H9 (cell line): Measurements from ENCODE around the gene CA11. TPM values are rescaled to one million over a fixed set of nuclear protein-coding genes. Genes with fewer than 3 reads are reported as not detected.

Experiments used
- DNase-seq: peaks from one replicate; pipeline ENCODE4 v3.0.0-alpha.2; 2017
- H2AFZ ChIP-seq: one replicate; pipeline ENCODE4 v1.6.1; 2013; ENCODE audit warnings: mild to moderate bottlenecking, low read length, control low read depth, moderate library complexity
- H2AK5ac ChIP-seq: 2 replicates; pipeline ENCODE4 v1.6.1; 2013; ENCODE audit warnings: low read length, control low read depth, mixed read lengths; ENCODE audit not compliant: insufficient read length
- H2BK120ac ChIP-seq: one replicate; pipeline ENCODE4 v1.6.1; 2013; ENCODE audit warnings: low read depth, mild to moderate bottlenecking, low read length, control low read depth, inconsistent platforms; ENCODE audit not compliant: poor library complexity, severe bottlenecking
- H2BK12ac ChIP-seq: 2 replicates; pipeline ENCODE4 v1.6.1; 2013; ENCODE audit warnings: low read length, control low read depth, mixed read lengths, low read depth; ENCODE audit not compliant: insufficient read length
- H2BK15ac ChIP-seq: 2 replicates; pipeline ENCODE4 v1.6.1; 2013; ENCODE audit warnings: low read depth, low read length, control low read depth
- H2BK20ac ChIP-seq: one replicate; pipeline ENCODE4 v1.6.1; 2013; ENCODE audit warnings: low read depth, mild to moderate bottlenecking, low read length, control low read depth, inconsistent platforms; ENCODE audit not compliant: poor library complexity, severe bottlenecking
- H2BK5ac ChIP-seq: 2 replicates; pipeline ENCODE4 v1.6.1; 2013; ENCODE audit warnings: low read length, control low read depth, mixed read lengths; ENCODE audit not compliant: insufficient read length
- H3K14ac ChIP-seq: 2 replicates; pipeline ENCODE4 v1.6.1; 2013; ENCODE audit warnings: low read length, control low read depth; ENCODE audit not compliant: insufficient read depth
- H3K18ac ChIP-seq: 2 replicates; pipeline ENCODE4 v1.6.1; 2013; ENCODE audit warnings: low read depth, mild to moderate bottlenecking, mixed read lengths, low read length, control low read depth; ENCODE audit not compliant: insufficient read length
- H3K23ac ChIP-seq: 2 replicates; pipeline ENCODE4 v1.6.1; 2013; ENCODE audit warnings: low read length, control low read depth, mixed read lengths, low read depth; ENCODE audit not compliant: insufficient read length
- H3K23me2 ChIP-seq: 2 replicates; pipeline ENCODE4 v1.6.1; 2013; ENCODE audit warnings: low read depth, mild to moderate bottlenecking, mixed read lengths, low read length, control low read depth; ENCODE audit not compliant: insufficient read length, poor library complexity, severe bottlenecking
- H3K27ac ChIP-seq: 2 replicates; pipeline ENCODE4 v1.5.1; 2013; ENCODE audit warnings: low read length, control low read depth, mixed read lengths, low read depth; ENCODE audit not compliant: insufficient read length
- H3K27me3 ChIP-seq: 2 replicates; pipeline ENCODE4 v1.6.1; 2013; ENCODE audit warnings: low read length, control low read depth, inconsistent platforms; ENCODE audit not compliant: insufficient read depth
- H3K4ac ChIP-seq: 2 replicates; pipeline ENCODE4 v1.6.1; 2013; ENCODE audit warnings: low read depth, mild to moderate bottlenecking, control low read depth, inconsistent platforms, low read length, moderate library complexity
- H3K4me1 ChIP-seq: 2 replicates; pipeline ENCODE4 v1.6.1; 2013; ENCODE audit warnings: low read length, control low read depth, inconsistent platforms; ENCODE audit not compliant: insufficient read depth
- H3K4me2 ChIP-seq: 2 replicates; pipeline ENCODE4 v1.6.1; 2013; ENCODE audit warnings: low read length, control low read depth, mixed read lengths; ENCODE audit not compliant: insufficient read length, insufficient read depth
- H3K56ac ChIP-seq: 2 replicates; pipeline ENCODE4 v1.6.1; 2013; ENCODE audit warnings: low read depth, mild to moderate bottlenecking, mixed read lengths, low read length, control low read depth; ENCODE audit not compliant: insufficient read length
- H3K79me1 ChIP-seq: 2 replicates; pipeline ENCODE4 v1.6.1; 2013; ENCODE audit warnings: low read depth, mild to moderate bottlenecking, moderate library complexity, low read length, control low read depth, inconsistent platforms; ENCODE audit not compliant: insufficient read depth, poor library complexity, severe bottlenecking
- H3K79me2 ChIP-seq: 2 replicates; pipeline ENCODE4 v1.6.1; 2013; ENCODE audit warnings: low read length, control low read depth, inconsistent platforms; ENCODE audit not compliant: insufficient read depth
- H3K9ac ChIP-seq: 2 replicates; pipeline ENCODE4 v1.6.1; 2013; ENCODE audit warnings: low read length, control low read depth, mixed read lengths; ENCODE audit not compliant: insufficient read length; ENCODE audit errors: extremely low read depth
- H3K9me3 ChIP-seq: one replicate; pipeline ENCODE4 v1.6.1; 2013; ENCODE audit warnings: low read depth, low read length, inconsistent platforms; ENCODE audit not compliant: control insufficient read depth
- H3T11ph ChIP-seq: one replicate; pipeline ENCODE4 v1.6.1; 2013; ENCODE audit warnings: mild to moderate bottlenecking, low read length, control low read depth, inconsistent platforms
- H4K20me1 ChIP-seq: one replicate; pipeline ENCODE4 v1.6.1; 2013; ENCODE audit not compliant: control insufficient read depth, insufficient read length, insufficient read depth
- H4K5ac ChIP-seq: 2 replicates; pipeline ENCODE4 v1.6.1; 2013; ENCODE audit warnings: low read depth, mild to moderate bottlenecking, mixed read lengths, low read length, control low read depth; ENCODE audit not compliant: insufficient read length
- H4K8ac ChIP-seq: replicated peaks from 2 replicates; pipeline ENCODE4 v1.6.1; 2013; ENCODE audit warnings: low read length, control low read depth, mixed read lengths, low read depth; ENCODE audit not compliant: insufficient read length
- H4K91ac ChIP-seq: 2 replicates; pipeline ENCODE4 v1.6.1; 2013; ENCODE audit warnings: low read depth, mild to moderate bottlenecking, moderate library complexity, mixed read lengths, low read length, control low read depth; ENCODE audit not compliant: insufficient read length
- H3K27ac Mint-ChIP-seq, 3 experiments: 2 replicates in 2 of 3; 3 replicates in 1 of 3; pipeline ENCODE4 v1.8.0; 2020 to 2021; ENCODE audit warnings: mixed read lengths in 3 of 3, mild to moderate bottlenecking in 1 of 3, moderate library complexity in 1 of 3
- H3K27me3 Mint-ChIP-seq: 2 replicates; pipeline ENCODE4 v1.8.0; 2021; ENCODE audit warnings: low read depth, mild to moderate bottlenecking, moderate library complexity, mixed read lengths
- H3K36me3 Mint-ChIP-seq, 3 experiments: 2 replicates in 2 of 3; 3 replicates in 1 of 3; pipeline ENCODE4 v1.8.0; 2020 to 2021; ENCODE audit warnings: low read depth in 3 of 3, mixed read lengths in 3 of 3; ENCODE audit not compliant: insufficient read depth in 1 of 3
- H3K4me1 Mint-ChIP-seq, 2 experiments: 2 replicates each; pipeline ENCODE4 v1.8.0; 2020; ENCODE audit warnings: mixed read lengths in 2 of 2
- H3K4me3 Mint-ChIP-seq, 2 experiments: 2 replicates in 1 of 2; 3 replicates in 1 of 2; pipeline ENCODE4 v1.8.0; 2020 to 2021; ENCODE audit warnings: mild to moderate bottlenecking in 2 of 2, mixed read lengths in 2 of 2, moderate library complexity in 1 of 2
- H3K9me3 Mint-ChIP-seq, 2 experiments: 2 replicates in 1 of 2; 3 replicates in 1 of 2; pipeline ENCODE4 v1.8.0; 2020; ENCODE audit warnings: mild to moderate bottlenecking in 2 of 2, mixed read lengths in 2 of 2, moderate library complexity in 1 of 2
- WGBS: extraction: QIAGEN DNeasy Blood & Tissue Kit; methylation state at CpG from one replicate; pipeline ENCODE4 v1.1.7; 2013; ENCODE audit warnings: missing lambda C conversion rate, low lambda C conversion rate, mixed read lengths; ENCODE audit not compliant: insufficient read length; ENCODE audit errors: extremely low coverage; 5-methylcytosine and 5-hydroxymethylcytosine counted together
- total RNA-seq: library from RNA; stranded (reverse); gene quantifications from 2 replicates; pipeline ENCODE4 v1.2.1, GENCODE V29; 2021
- TF ChIP-seq, protein P1 (sequence below): fragments of 200-600 bp; sonication (generic); conservative IDR thresholded peaks from 3 replicates; pipeline ENCODE4 v1.8.0; 2021; ENCODE audit warnings: antibody characterized with exemption, mild to moderate bottlenecking

CA11 gene
- total RNA-seq, 1 experiment from 2014 or later: 107 TPM

DNA sequence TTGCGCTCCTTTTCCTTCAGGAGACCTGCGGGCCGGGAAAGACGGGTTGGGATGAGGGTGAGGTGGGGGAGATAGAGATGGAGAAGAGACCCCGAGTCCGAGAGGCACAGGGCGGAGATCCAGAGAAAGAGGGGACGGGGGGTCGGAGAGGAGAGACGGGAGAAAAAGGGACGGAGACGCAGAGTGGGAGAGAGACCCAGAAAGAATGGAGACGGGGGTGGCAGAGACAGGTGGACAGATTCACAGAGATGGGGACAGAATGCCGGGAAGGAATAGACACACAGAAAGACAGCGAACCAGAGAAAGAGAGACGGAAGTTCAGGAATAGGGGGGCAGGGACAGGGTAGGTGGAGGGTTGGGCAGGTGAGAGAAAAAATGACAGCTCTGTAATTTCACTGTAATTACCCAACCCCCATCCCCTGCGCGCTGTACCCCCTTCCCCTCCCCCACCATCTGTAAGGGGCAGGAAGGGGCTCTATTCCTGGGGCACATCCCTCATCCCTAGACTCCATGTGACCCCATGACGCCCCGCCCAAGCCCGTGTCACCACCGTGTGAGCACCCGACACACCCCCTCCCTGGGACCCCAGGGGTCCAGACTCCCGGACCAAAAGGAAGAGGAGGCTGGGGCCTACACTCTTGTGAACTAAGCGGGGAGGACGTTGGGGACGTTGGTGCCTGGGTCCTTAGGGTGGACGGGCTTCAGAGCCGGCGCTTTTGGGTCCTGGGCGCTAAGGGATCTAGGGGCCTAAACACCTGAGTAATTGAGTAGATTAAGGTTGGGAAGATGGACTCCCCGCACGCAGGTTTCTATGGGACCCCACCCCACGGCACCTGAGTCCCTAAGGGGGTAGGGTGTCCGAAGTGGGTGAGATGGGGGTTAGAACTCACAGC lies 9.8 kb downstream of the CA11 start:
- Histone ChIP-seq H3K9me3 (no peaks in the 10 kb centered on the region), H3K27ac (no peak overlapping the region), H3K9ac (no peak overlapping the region), H2BK5ac (no peak overlapping the region), H3K23me2 (peaks cover 21% of the 10 kb centered on the region), H3K79me1 (no peaks in the 10 kb centered on the region), H2AFZ (no peak overlapping the region), H3K4me2 (peak overlapping the region; percentile 80), H2BK120ac (no peak overlapping the region), H3K79me2 (no peaks in the 10 kb centered on the region), H2AK5ac (no peak overlapping the region), H4K20me1 (no peaks in the 10 kb centered on the region), H3K27me3 (no peaks in the 10 kb centered on the region; the same call in 1 of the 2 replicates), H2BK15ac (no peak overlapping the region), H3K56ac (no peak overlapping the region), H4K91ac (no peak overlapping the region), H2BK12ac (no peak overlapping the region), H4K8ac (no peak overlapping the region), H3K23ac (no peak overlapping the region), H3K4ac (no peak overlapping the region), H3T11ph (no peak overlapping the region), H2BK20ac (no peak overlapping the region), H3K14ac (no peak overlapping the region), H3K18ac (no peak overlapping the region), H3K4me1 (peaks cover 8% of the 10 kb centered on the region; the same call in 1 of the 2 replicates), H4K5ac (no peak overlapping the region)
- TF ChIP-seq, protein P1, sequence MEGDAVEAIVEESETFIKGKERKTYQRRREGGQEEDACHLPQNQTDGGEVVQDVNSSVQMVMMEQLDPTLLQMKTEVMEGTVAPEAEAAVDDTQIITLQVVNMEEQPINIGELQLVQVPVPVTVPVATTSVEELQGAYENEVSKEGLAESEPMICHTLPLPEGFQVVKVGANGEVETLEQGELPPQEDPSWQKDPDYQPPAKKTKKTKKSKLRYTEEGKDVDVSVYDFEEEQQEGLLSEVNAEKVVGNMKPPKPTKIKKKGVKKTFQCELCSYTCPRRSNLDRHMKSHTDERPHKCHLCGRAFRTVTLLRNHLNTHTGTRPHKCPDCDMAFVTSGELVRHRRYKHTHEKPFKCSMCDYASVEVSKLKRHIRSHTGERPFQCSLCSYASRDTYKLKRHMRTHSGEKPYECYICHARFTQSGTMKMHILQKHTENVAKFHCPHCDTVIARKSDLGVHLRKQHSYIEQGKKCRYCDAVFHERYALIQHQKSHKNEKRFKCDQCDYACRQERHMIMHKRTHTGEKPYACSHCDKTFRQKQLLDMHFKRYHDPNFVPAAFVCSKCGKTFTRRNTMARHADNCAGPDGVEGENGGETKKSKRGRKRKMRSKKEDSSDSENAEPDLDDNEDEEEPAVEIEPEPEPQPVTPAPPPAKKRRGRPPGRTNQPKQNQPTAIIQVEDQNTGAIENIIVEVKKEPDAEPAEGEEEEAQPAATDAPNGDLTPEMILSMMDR: no peak
- Mint-ChIP-seq H3K27ac (peak overlapping the region in 1 of 3 experiments; percentile 72; a peak in 3 of 7 replicates), H3K4me1 (peaks cover 34 to 55% of the 10 kb centered on the region in 2 experiments), H3K27me3 (peaks cover 4% of the 10 kb centered on the region), H3K4me3 (peak overlapping the region; percentile 82 to 89), H3K9me3 (no peaks in the 10 kb centered on the region), H3K36me3 (peaks cover 11 to 35% (median 25%) of the 10 kb centered on the region in 3 experiments; a peak in 6 of 7 replicates)
- WGBS: no CpG with 5 or more reads among the region's 35 CpGs
- DNase-seq: no peak
